Aorta (tissue), 5 donors: Measurements from ENCODE around the gene PCDHGA4. TPM values are rescaled to one million over a fixed set of nuclear protein-coding genes. Genes with fewer than 3 reads are reported as not detected.
"Not testable (repeated sequence)": the region's sequence is repeated elsewhere in the genome, so short reads cannot be mapped to it uniquely, and the experiment has no call there.

ENCODE experiments used
- ATAC-seq: fragments of 200-7000 bp; cut with Tn5 transposase; one replicate; pipeline ENCODE4 v1.9.1; 2022; ENCODE audit warnings: moderate library complexity; ENCODE audit not compliant: low FRiP score
- DNase-seq, 2 donors: peaks; one replicate each; pipeline ENCODE4 v3.0.0-alpha.2; 2020
- H3K27ac ChIP-seq, 2 donors: one replicate each; pipeline ENCODE4 v1.5.1; 2013; ENCODE audit warnings: low read length in 2 of 2, mild to moderate bottlenecking in 2 of 2, moderate library complexity in 2 of 2, control low read depth in 1 of 2, inconsistent platforms in 1 of 2, low read depth in 1 of 2
- H3K27me3 ChIP-seq, 2 donors: one replicate each; pipeline ENCODE4 v1.6.1; 2013; ENCODE audit warnings: control low read depth in 1 of 2, low read length in 1 of 2, mild to moderate bottlenecking in 1 of 2, moderate library complexity in 1 of 2; ENCODE audit not compliant: insufficient read depth in 2 of 2, control insufficient read depth in 1 of 2
- H3K36me3 ChIP-seq, 2 donors: one replicate each; pipeline ENCODE4 v1.6.1; 2013; ENCODE audit warnings: control low read depth in 1 of 2, low read length in 1 of 2, mild to moderate bottlenecking in 1 of 2; ENCODE audit not compliant: insufficient read depth in 2 of 2, control insufficient read depth in 1 of 2
- H3K4me1 ChIP-seq, 2 donors: one replicate each; pipeline ENCODE4 v1.6.1; 2013; ENCODE audit warnings: low read length in 2 of 2, control low read depth in 1 of 2, mild to moderate bottlenecking in 1 of 2, moderate library complexity in 1 of 2; ENCODE audit not compliant: insufficient read depth in 2 of 2, control insufficient read depth in 1 of 2
- H3K4me3 ChIP-seq, 2 donors: one replicate each; pipeline ENCODE4 v1.5.1; 2013; ENCODE audit warnings: low read length in 2 of 2, control low read depth in 1 of 2, mild to moderate bottlenecking in 1 of 2
- H3K9me3 ChIP-seq: one replicate; pipeline ENCODE4 v1.6.1; 2013; ENCODE audit warnings: mild to moderate bottlenecking, low read length; ENCODE audit not compliant: control insufficient read depth
- WGBS, 2 donors: extraction: QIAGEN DNeasy Blood & Tissue Kit; methylation state at CpG; one replicate each; pipeline ENCODE4 v1.1.7; 2013; 5-methylcytosine and 5-hydroxymethylcytosine counted together
- intact Hi-C, 2 donors: fragments of 100-400 bp; cut with DNase I; formaldehyde crosslinking; loops; one replicate each; pipeline versions ENCODE4 v1.14.2 to v1.15.0; 2022
- polyA plus RNA-seq, 2 donors: library from polyadenylated mRNA; stranded (reverse); fragments of 200-250 nt; gene quantifications; one replicate each; pipeline ENCODE4 v1.2.3, GENCODE V29; 2013
- total RNA-seq, 2 donors: library from RNA; stranded (reverse); fragmentation: NEBNext Ultra II Directional; extraction: Animal tissue kit (Norgen Biotek cat#: 25700); gene quantifications; one replicate each; pipeline ENCODE4 v1.2.1, GENCODE V29; 2021
- donor health status: healthy with polysubstance abuse.
- donor health status: Bipolar disorder and iron deficiency.
- donor health status: DM: no; HTN: no; CAD: no.
- donor health status: DM: no; HTN: no; CAD: no.
- donor health status: DM: yes; HTN: yes; CAD: no.

The PCDHGA4 gene
- total and polyA plus RNA-seq, 4 donors = 1.3 to 10.2 (median 4.6) TPM

- H3K36me3 ChIP-seq, H3K4me3 ChIP-seq, ATAC-seq, H3K4me1 ChIP-seq, H3K27ac ChIP-seq, H3K27me3 ChIP-seq, intact Hi-C loops: not testable (repeated sequence)
- H3K9me3 ChIP-seq = peaks cover 36% of the 10 kb centered on the region
- WGBS, 2 donors = 7 to 12% methylated on average over 17 to 22 of the region's 40 CpGs
- peak in 1 of 2 donors; percentile 74 for DNase-seq
Measured at GRCh38 chr5:141387557-141388311, 32.9 kb downstream of the PCDHGA4 start, which contains the start of gene PCDHGB4. Gene PCDHGB4, plus strand, starts transcription at chr5:141387698. Its CDS starts 187 bp downstream, at chr5:141387885.

GRCh38 chr5:141388661-141389060 is 33.8 kb downstream of the PCDHGA4 start:
- intact Hi-C loops = no loop called here
- no peak overlapping the region for H3K4me3 ChIP-seq
- H3K4me1 ChIP-seq = no peaks in the 10 kb centered on the region
- peaks cover 36% of the 10 kb centered on the region for H3K9me3 ChIP-seq
- no peaks in the 10 kb centered on the region for H3K27me3 ChIP-seq
- no peaks in the 10 kb centered on the region for H3K36me3 ChIP-seq
- ATAC-seq (no peak), DNase-seq (no peak)
- WGBS, 2 donors = 37 to 44% methylated on average over 10 of the region's 10 CpGs
- no peak overlapping the region for H3K27ac ChIP-seq

GRCh38 chr5:141389153-141390042 is 34.6 kb downstream of the PCDHGA4 start:
- Histone ChIP-seq H3K9me3 (peaks cover 37% of the 10 kb centered on the region), H3K27me3 (no peaks in the 10 kb centered on the region), H3K36me3 (no peaks in the 10 kb centered on the region), H3K4me1 (no peaks in the 10 kb centered on the region), H3K27ac (no peak overlapping the region), H3K4me3 (no peak overlapping the region)
- DNase-seq (peak in 1 of 2 donors; percentile 58), ATAC-seq (no peak)
- intact Hi-C loops = no loop called here
- 24 to 32% methylated on average over 77 of the region's 77 CpGs for WGBS, 2 donors

GRCh38 chr5:141392429-141393198 is 37.8 kb downstream of the PCDHGA4 start, which contains the start of gene PCDHGA8:
Gene PCDHGA8, plus strand, starts transcription at chr5:141392633. Its CDS starts 181 bp downstream, at chr5:141392814.
- H3K4me1 ChIP-seq = no peaks in the 10 kb centered on the region
- ATAC-seq (no peak), DNase-seq (peak in 1 of 2 donors; percentile 67)
- H3K27ac ChIP-seq = no peak within 1 kb of the TSS
- H3K9me3 ChIP-seq = peaks cover 34% of the 10 kb centered on the region
- H3K36me3 ChIP-seq = no peaks in the 10 kb centered on the region
- intact Hi-C loops = no loop called here
- WGBS, 2 donors = 21 to 27% methylated on average over 38 of the region's 38 CpGs
- no peak within 1 kb of the TSS for H3K4me3 ChIP-seq
- H3K27me3 ChIP-seq = no peaks in the 10 kb centered on the region

- WGBS, 2 donors = 33 to 35% methylated on average over 21 of the region's 21 CpGs
- Histone ChIP-seq H3K4me3 (no peak overlapping the region), H3K27ac (no peak overlapping the region), H3K9me3 (peaks cover 34% of the 10 kb centered on the region), H3K4me1 (no peaks in the 10 kb centered on the region), H3K27me3 (no peaks in the 10 kb centered on the region), H3K36me3 (no peaks in the 10 kb centered on the region)
- intact Hi-C loops = no loop called here
- ATAC-seq = no peak
- no peak for DNase-seq
Measured at GRCh38 chr5:141393267-141393666, 38.4 kb downstream of the PCDHGA4 start.

GRCh38 chr5:141394401-141395187 is 39.8 kb downstream of the PCDHGA4 start:
- intact Hi-C loops, H3K27me3 ChIP-seq: not testable (repeated sequence)
- H3K9me3 ChIP-seq = peaks cover 30% of the 10 kb centered on the region

GRCh38 chr5:141397756-141398551 is 43.1 kb downstream of the PCDHGA4 start, which contains the start of gene PCDHGB5:
Gene PCDHGB5, plus strand, starts transcription at chr5:141397947. Its CDS starts 181 bp downstream, at chr5:141398128.
- H3K27me3 ChIP-seq, H3K36me3 ChIP-seq, H3K4me3 ChIP-seq, H3K27ac ChIP-seq, intact Hi-C loops, H3K4me1 ChIP-seq: not testable (repeated sequence)
- WGBS, 2 donors = 7 to 8% methylated on average over 20 to 25 of the region's 43 CpGs
- DNase-seq (peak in 1 of 2 donors; percentile 70), ATAC-seq (peak; percentile 74)
- peaks cover 31% of the 10 kb centered on the region for H3K9me3 ChIP-seq

More at GRCh38 chr5:141394401-141395187, 39.8 kb downstream of the PCDHGA4 start:
- H3K36me3 ChIP-seq, ATAC-seq, H3K4me3 ChIP-seq, H3K4me1 ChIP-seq, H3K27ac ChIP-seq: not testable (repeated sequence)
- DNase-seq = peak in 1 of 2 donors; percentile 56
- WGBS, 2 donors = 27 to 32% methylated on average over 40 to 46 of the region's 53 CpGs
